Measurements from ENCODE around the gene FAM117B.
"Not testable (repeated sequence)": the region's sequence is repeated elsewhere in the genome, so short reads cannot be mapped to it uniquely, and the experiment has no call there.

The FAM117B gene

GRCh38 chr2:202763916-202764315, 129.1 kb downstream of the FAM117B start:
- no peak for DNase-seq

- no peak for DNase-seq
Measured at GRCh38 chr2:202764991-202765390, 130.2 kb downstream of the FAM117B start.

- no peak for DNase-seq
Measured at GRCh38 chr2:202765436-202765835, 130.7 kb downstream of the FAM117B start.

GRCh38 chr2:202768273-202768672, 133.5 kb downstream of the FAM117B start:
- no peak for DNase-seq

- no peak for DNase-seq
Measured at GRCh38 chr2:202769201-202769600, 134.4 kb downstream of the FAM117B start.

GRCh38 chr2:202771336-202771735, 136.6 kb downstream of the FAM117B start:
- no peak for DNase-seq

- DNase-seq, result no peak
Measured at GRCh38 chr2:202771741-202772460, 137.1 kb downstream of the FAM117B start.

- DNase-seq, result no peak
Measured at GRCh38 chr2:202773301-202773973, 138.7 kb downstream of the FAM117B start.

GRCh38 chr2:202774104-202774503, 139.3 kb downstream of the FAM117B start:
- no peak for DNase-seq

GRCh38 chr2:202778217-202778616, 143.4 kb downstream of the FAM117B start:
- no peak for DNase-seq

GRCh38 chr2:202780514-202781021, 145.8 kb downstream of the FAM117B start:
- DNase-seq, result no peak

- DNase-seq, result no peak
Measured at GRCh38 chr2:202782940-202783558, 148.3 kb downstream of the FAM117B start.

GRCh38 chr2:202786842-202787241, 152.1 kb downstream of the FAM117B start:
- DNase-seq, result no peak

GRCh38 chr2:202790676-202791075, 155.9 kb downstream of the FAM117B start:
- DNase-seq, result no peak

- DNase-seq, result no peak
Measured at GRCh38 chr2:202797944-202798343, 163.2 kb downstream of the FAM117B start.

- not testable (repeated sequence) for DNase-seq
Measured at GRCh38 chr2:202805911-202806310, 171.1 kb downstream of the FAM117B start.

- DNase-seq, result not testable (repeated sequence)
Measured at GRCh38 chr2:202807431-202808138, 172.8 kb downstream of the FAM117B start.

GRCh38 chr2:202808754-202809153, 174.0 kb downstream of the FAM117B start:
- no peak for DNase-seq

- DNase-seq, result no peak
Measured at GRCh38 chr2:202813387-202813786, 178.6 kb downstream of the FAM117B start.

GRCh38 chr2:202814226-202814625, 179.5 kb downstream of the FAM117B start:
- DNase-seq, result no peak

GRCh38 chr2:202815548-202816360, 181.0 kb downstream of the FAM117B start:
- no peak for DNase-seq

- no peak for DNase-seq
Measured at GRCh38 chr2:202817771-202818170, 183.0 kb downstream of the FAM117B start.

All from stimulated activated CD4-positive, alpha-beta T cell treated with anti-CD3 and anti-CD28 coated beads, Interleukin-4, amount 100 ng/mL, for 4 hours (primary cell).